ENCODE measurements around the gene MORN4.

Gene MORN4

DNA sequence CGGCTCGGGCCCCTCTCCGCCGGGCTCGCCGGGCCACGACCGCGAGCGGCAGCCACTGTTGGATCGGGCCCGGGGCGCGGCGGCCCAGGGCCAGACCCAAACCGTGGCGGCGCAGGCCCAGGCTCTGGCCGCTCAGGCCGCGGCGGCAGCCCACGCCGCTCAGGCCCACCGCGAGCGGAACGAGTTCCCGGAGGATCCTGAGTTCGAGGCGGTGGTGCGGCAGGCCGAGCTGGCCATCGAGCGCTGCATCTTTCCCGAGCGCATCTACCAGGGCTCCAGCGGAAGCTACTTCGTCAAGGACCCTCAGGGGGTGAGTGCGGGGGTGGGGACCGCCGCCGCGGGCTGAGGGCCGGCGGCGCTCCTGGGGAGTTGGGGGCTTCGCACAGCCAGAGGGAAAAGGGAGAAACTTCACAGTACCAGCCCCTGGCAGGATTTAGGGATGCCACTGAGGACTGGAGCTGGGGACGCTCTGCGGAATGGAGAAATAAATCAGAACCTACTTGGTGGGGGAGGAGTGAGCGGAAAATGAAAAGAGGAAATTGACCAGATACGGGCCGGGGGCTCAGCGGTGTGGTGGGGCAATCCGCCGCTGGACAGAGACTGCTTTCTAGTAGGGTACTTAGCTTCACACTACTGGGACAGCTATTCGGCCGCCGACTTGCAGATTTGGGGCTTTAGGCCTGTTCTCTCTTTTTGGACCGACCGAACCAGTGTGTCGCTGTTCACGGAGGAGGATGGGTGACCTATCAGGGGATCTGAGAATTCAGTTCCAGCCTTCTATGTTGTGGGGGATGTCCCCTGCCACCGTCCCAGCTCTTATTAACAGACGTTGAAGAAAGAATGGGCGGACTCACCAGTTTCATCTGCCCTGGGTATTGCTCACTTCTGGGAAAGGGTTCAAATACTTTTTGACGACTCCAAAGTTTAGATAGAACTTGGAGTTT lies 7.8 kb upstream of the MORN4 start:
- TF ChIP-seq SIN3A (IDR thresholded peaks at IDR 0.05; ENCODE audit: borderline replicate concordance, insufficient read depth, low read length) = no peak
- TF ChIP-seq, protein P1, sequence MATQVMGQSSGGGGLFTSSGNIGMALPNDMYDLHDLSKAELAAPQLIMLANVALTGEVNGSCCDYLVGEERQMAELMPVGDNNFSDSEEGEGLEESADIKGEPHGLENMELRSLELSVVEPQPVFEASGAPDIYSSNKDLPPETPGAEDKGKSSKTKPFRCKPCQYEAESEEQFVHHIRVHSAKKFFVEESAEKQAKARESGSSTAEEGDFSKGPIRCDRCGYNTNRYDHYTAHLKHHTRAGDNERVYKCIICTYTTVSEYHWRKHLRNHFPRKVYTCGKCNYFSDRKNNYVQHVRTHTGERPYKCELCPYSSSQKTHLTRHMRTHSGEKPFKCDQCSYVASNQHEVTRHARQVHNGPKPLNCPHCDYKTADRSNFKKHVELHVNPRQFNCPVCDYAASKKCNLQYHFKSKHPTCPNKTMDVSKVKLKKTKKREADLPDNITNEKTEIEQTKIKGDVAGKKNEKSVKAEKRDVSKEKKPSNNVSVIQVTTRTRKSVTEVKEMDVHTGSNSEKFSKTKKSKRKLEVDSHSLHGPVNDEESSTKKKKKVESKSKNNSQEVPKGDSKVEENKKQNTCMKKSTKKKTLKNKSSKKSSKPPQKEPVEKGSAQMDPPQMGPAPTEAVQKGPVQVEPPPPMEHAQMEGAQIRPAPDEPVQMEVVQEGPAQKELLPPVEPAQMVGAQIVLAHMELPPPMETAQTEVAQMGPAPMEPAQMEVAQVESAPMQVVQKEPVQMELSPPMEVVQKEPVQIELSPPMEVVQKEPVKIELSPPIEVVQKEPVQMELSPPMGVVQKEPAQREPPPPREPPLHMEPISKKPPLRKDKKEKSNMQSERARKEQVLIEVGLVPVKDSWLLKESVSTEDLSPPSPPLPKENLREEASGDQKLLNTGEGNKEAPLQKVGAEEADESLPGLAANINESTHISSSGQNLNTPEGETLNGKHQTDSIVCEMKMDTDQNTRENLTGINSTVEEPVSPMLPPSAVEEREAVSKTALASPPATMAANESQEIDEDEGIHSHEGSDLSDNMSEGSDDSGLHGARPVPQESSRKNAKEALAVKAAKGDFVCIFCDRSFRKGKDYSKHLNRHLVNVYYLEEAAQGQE (IDR thresholded peaks at IDR 0.05; ENCODE audit: insufficient read depth in 1 of 2, low read depth in 2 of 2, low read length in 2 of 2) = 0 out of 4 replicates have a peak, but pooled peaks of 1 of the 2 experiments have one; percentile 29

DNA sequence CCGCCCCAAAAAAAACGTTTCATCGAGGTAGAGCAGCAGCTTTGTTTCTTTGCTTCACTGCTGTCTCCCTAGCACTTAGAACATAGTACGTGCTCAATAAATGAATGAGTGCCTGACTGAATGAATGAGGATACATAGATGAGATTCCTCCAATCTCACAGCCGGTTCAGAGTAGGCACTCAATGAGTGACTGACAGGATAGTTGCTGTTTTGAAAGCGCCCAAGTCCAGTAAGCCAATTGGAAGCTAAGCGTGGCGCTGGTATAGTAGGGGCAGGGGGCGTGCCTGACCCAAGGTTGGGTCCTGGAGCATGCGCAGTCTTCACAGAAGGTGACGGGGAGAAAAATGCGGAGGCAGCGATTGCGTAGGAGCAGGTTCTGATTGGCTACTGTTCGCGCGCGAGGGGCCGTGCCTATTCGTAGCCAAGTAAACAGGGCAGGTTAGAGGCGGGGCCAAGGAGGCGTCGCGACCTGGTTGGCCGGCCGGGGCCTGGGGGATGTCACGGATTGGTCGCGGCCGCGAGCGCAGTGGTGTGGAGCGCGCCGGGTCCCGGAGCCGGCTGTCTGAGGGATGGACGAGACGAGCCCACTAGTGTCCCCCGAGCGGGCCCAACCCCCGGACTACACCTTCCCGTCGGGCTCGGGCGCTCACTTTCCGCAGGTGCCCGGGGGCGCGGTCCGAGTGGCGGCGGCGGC lies 7.0 kb upstream of the MORN4 start, which contains the start of gene PI4K2A:
Gene PI4K2A (plus strand): TSS at position 498 of the 694 bp plus-strand sequence. CDS start 72 bp downstream, at position 570.
- 0 out of 2 replicates have a peak, but pooled peaks have one; percentile 54 for TF ChIP-seq POLR2AphosphoS5 (IDR thresholded peaks at IDR 0.05; ENCODE audit: low read depth, low read length)
- TF ChIP-seq TAF1 (IDR thresholded peaks at IDR 0.05; ENCODE audit: borderline replicate concordance, insufficient read depth, low read length) = peak; percentile 66; the same call in 1 of the 2 replicates
- TF ChIP-seq SIN3A (IDR thresholded peaks at IDR 0.05; ENCODE audit: borderline replicate concordance, insufficient read depth, low read length) = peak; percentile 49; the same call in 1 of the 2 replicates
- TF ChIP-seq, protein P1 (IDR thresholded peaks at IDR 0.05; ENCODE audit: insufficient read depth in 1 of 2, low read depth in 2 of 2, low read length in 2 of 2) = 0 out of 4 replicates have a peak, but pooled peaks of 1 of the 2 experiments have one; percentile 16
- peak; percentile 99 for TF ChIP-seq FOXP2 (optimal IDR thresholded peaks at IDR 0.05; ENCODE audit: borderline replicate concordance, extremely low read depth, extremely low read length, insufficient read depth)

DNA sequence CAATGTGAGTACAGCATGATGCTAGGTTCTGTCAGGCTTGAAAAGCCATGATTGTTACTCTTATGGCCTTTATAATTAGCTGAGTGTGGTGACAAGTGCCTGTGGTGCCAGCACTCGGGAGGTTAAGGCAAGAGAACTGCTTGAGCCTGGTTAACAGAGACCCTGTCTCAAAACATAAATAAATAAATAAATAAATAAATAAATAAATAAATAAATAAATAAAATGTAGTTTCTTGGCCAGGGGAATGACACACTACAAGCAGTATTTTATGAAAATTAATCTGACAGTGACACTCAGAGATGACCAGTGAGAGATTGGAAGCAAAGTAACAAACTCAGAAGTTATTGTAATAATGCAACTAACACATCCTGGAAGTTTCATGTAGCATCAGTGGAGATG lies 2.3 kb upstream of the MORN4 start:
- TF ChIP-seq FOXP2 (optimal IDR thresholded peaks at IDR 0.05; ENCODE audit: borderline replicate concordance, extremely low read depth, extremely low read length, insufficient read depth) (no peak), POLR2AphosphoS5 (IDR thresholded peaks at IDR 0.05; ENCODE audit: low read depth, low read length) (no peak), TAF1 (IDR thresholded peaks at IDR 0.05; ENCODE audit: borderline replicate concordance, insufficient read depth, low read length) (no peak), SIN3A (IDR thresholded peaks at IDR 0.05; ENCODE audit: borderline replicate concordance, insufficient read depth, low read length) (no peak)
- TF ChIP-seq, protein P1 (IDR thresholded peaks at IDR 0.05; ENCODE audit: insufficient read depth in 1 of 2, low read depth in 2 of 2, low read length in 2 of 2) = no peak

DNA sequence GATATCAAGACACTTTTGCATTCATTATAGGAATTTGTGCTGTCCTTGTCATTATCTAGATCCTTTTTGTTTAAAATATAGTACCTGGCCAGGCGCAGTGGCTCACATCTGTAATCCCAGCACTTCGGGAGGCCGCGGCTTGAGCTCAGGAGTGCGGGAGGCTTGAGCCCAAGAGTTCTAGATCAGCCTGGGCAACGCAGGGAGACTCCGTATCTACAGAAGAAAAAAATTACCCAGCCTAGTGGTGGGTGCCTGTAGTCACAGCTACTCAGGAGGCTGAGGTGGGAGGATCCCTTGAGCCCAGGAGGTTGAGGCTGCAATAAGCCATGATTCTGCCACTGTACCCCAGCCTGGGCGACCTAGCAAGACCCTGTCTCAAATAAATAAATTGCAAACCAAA lies 621 bp upstream of the MORN4 start:
- TF ChIP-seq POLR2AphosphoS5 (IDR thresholded peaks at IDR 0.05; ENCODE audit: low read depth, low read length) (no peak), SIN3A (IDR thresholded peaks at IDR 0.05; ENCODE audit: borderline replicate concordance, insufficient read depth, low read length) (no peak), TAF1 (IDR thresholded peaks at IDR 0.05; ENCODE audit: borderline replicate concordance, insufficient read depth, low read length) (no peak), FOXP2 (optimal IDR thresholded peaks at IDR 0.05; ENCODE audit: borderline replicate concordance, extremely low read depth, extremely low read length, insufficient read depth) (no peak)
- TF ChIP-seq, protein P1 (IDR thresholded peaks at IDR 0.05; ENCODE audit: insufficient read depth in 1 of 2, low read depth in 2 of 2, low read length in 2 of 2) = no peak
